Measurements from ENCODE around the gene RIN3.

The RIN3 gene

DNA sequence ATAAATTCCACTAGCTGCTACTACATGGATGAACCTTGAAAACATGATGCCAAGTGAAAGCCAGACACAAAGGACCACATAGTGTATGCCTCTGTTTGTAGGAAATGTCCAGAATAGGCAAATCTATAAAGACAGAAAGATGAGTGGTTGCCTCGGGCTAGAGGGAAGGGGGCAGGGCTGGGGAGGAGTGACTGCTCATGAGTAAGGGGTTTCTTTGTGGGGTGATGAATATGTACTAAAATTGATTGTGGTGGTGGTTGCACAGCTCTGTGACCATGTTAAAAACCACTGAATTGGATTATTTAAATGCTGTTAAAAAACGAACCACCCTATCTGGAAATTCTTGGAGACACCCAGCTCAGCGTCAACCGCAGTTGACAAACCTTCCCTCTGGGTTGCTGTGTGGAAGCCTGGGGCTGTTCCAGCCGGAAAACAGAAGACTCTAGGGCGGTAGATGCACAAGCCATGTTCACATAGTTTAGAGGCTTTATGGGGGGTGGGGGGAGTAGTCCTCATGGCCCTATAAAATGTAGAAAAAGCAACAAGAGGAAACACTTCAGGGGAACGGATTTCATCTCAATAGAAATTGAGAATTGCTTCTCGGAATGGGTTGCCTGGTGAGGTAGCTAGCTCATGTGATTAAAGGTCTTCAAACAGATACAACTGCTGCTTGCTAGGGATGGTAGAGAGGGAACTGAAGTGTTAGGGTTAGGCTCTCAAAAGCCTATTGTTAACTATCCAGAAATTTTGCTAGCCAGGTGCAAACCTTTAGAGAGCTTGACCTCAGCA is 29.4 kb downstream of the RIN3 start:
- Histone ChIP-seq H3K27ac (ENCODE audit: poor library complexity, severe bottlenecking) (no peak overlapping the region), H3K36me3 (ENCODE audit: low read depth) (no peaks in the 10 kb centered on the region), H3K4me3 (ENCODE audit: severe bottlenecking) (no peak overlapping the region), H3K4me1 (ENCODE audit: insufficient read depth, poor library complexity, severe bottlenecking) (peaks cover 6% of the 10 kb centered on the region), H3K27me3 (ENCODE audit: insufficient read depth, poor library complexity, severe bottlenecking) (no peaks in the 10 kb centered on the region), H3K9me3 (ENCODE audit: severe bottlenecking) (no peaks in the 10 kb centered on the region)
- TF ChIP-seq, protein P1, sequence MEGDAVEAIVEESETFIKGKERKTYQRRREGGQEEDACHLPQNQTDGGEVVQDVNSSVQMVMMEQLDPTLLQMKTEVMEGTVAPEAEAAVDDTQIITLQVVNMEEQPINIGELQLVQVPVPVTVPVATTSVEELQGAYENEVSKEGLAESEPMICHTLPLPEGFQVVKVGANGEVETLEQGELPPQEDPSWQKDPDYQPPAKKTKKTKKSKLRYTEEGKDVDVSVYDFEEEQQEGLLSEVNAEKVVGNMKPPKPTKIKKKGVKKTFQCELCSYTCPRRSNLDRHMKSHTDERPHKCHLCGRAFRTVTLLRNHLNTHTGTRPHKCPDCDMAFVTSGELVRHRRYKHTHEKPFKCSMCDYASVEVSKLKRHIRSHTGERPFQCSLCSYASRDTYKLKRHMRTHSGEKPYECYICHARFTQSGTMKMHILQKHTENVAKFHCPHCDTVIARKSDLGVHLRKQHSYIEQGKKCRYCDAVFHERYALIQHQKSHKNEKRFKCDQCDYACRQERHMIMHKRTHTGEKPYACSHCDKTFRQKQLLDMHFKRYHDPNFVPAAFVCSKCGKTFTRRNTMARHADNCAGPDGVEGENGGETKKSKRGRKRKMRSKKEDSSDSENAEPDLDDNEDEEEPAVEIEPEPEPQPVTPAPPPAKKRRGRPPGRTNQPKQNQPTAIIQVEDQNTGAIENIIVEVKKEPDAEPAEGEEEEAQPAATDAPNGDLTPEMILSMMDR (IDR thresholded peaks at IDR 0.05; ENCODE audit: poor library complexity, severe bottlenecking), result no peak
- ATAC-seq (ENCODE audit: low read depth) (no peak), DNase-seq (ENCODE audit: low spot score) (no peak)

DNA sequence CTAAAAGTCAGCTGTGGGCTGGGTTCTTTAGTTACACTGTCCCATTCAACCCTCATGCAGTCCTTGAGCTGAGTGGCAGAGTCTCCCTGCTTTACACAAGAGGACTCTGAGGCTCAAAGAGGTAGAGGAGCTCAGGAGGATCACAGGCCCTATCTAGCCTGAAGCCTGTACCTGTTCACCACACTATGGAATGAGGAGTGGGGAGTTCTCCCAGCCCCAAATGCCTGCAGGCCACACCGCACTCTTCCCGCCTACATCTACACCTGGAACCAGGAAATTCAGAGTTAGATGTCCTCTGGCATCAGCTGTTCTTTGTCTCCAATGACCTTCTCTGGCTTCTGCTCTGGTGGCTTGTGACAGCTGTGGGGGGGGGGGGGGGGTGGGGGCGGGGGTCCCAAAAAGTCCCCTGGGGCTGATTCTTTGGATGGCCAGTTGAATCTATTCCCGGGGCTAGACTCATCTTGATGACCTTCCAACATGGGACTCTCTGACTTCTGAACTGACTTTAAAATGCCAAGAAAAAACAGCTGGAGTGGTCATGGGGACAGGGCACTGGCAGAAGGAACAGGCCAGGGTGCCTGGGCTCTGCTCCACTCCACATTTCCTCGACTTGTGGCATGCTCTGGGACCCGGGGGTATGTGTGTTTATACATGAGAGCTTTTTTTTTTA is 30.6 kb downstream of the RIN3 start:
- H3K27ac ChIP-seq (ENCODE audit: poor library complexity, severe bottlenecking), result no peak overlapping the region

DNA sequence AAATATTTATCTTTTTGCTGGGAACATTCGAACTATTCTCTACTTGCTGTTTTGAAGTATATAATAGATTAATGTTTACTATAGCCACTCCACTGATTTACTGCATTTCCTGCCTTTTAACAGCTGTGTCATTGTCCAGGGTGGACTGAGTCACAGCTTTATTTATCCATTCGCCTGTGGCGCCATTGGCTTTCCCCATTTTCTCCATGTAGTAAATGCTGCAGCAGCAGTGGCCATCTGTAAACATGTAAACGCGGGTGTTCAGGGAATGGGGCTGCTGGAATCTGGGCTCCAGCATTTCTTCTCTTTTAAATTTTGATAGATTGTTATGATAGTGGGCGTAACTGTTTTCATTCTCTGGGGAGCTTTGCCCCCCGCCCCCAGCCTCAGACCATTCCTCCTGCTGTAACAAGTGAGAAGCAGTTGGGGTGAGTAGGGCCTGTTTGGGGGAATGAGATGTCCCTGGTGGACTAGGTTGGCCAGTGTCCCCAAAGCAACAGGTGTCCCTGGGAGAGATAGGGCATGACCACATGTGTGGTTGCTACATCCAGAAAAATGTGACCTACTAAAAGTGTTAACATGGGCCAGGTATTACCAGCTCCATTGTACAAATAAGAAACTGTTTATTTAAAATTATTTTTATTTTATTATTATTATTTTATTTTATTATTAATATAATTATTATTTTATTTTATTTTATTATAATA is 32.9 kb downstream of the RIN3 start:
- Histone ChIP-seq H3K27ac (ENCODE audit: poor library complexity, severe bottlenecking) (no peak overlapping the region), H3K27me3 (ENCODE audit: insufficient read depth, poor library complexity, severe bottlenecking) (no peaks in the 10 kb centered on the region), H3K4me1 (ENCODE audit: insufficient read depth, poor library complexity, severe bottlenecking) (no peaks in the 10 kb centered on the region), H3K36me3 (ENCODE audit: low read depth) (no peaks in the 10 kb centered on the region), H3K4me3 (ENCODE audit: severe bottlenecking) (no peak overlapping the region), H3K9me3 (ENCODE audit: severe bottlenecking) (no peaks in the 10 kb centered on the region)
- DNase-seq (ENCODE audit: low spot score) (no peak), ATAC-seq (ENCODE audit: low read depth) (no peak)
- TF ChIP-seq, protein P1 (IDR thresholded peaks at IDR 0.05; ENCODE audit: poor library complexity, severe bottlenecking), result no peak

More for the DNA sequence above, 30.6 kb downstream of the RIN3 start:
- Histone ChIP-seq H3K4me3 (ENCODE audit: severe bottlenecking) (no peak overlapping the region), H3K4me1 (ENCODE audit: insufficient read depth, poor library complexity, severe bottlenecking) (peaks cover 6% of the 10 kb centered on the region), H3K27me3 (ENCODE audit: insufficient read depth, poor library complexity, severe bottlenecking) (no peaks in the 10 kb centered on the region), H3K9me3 (ENCODE audit: severe bottlenecking) (no peaks in the 10 kb centered on the region), H3K36me3 (ENCODE audit: low read depth) (no peaks in the 10 kb centered on the region)
- DNase-seq (ENCODE audit: low spot score), result no peak
- no peak for ATAC-seq (ENCODE audit: low read depth)
- TF ChIP-seq, protein P1 (IDR thresholded peaks at IDR 0.05; ENCODE audit: poor library complexity, severe bottlenecking), result no peak

DNA sequence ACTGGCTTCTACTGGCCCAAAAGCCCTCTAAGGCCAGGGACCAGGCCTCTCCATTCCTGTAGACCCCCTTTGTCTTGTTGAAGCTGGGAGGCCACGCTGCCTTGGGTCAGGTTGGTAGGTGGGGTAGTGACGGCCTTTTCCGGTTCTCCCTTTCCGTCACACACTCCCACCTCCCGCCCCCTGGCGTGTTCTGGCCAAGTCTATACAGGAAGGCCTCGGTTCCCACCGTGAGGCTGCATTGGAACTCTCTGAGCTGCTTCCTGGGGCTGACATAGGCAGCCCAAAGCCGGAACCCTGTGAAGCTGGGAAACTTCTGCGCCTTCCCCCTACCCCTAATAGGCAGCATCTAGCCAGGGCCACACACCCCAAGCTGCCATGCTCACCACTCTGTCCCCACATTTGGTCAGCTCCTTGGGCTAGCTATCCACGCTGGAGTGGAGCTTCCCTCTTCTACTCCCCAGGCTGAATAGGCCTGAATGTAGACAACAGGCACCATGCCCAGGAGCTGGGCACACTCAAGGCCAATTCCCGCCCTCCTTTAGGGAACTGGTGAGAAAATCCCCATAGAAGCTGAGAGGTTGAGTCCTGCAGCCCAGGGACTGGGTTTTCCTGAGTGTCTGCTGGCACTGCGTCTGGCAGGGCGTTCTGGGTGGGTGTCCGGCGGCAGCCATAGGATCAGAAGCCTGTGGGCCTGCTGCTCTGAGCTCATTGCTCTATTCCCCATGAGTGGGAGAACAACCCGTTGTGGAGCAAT is 35.7 kb downstream of the RIN3 start:
- peak; percentile 7; the same call in 1 of the 3 replicates for ATAC-seq (ENCODE audit: low read depth)
- no peaks in the 10 kb centered on the region for H3K9me3 ChIP-seq (ENCODE audit: severe bottlenecking)
- H3K4me1 ChIP-seq (ENCODE audit: insufficient read depth, poor library complexity, severe bottlenecking), result no peaks in the 10 kb centered on the region
- TF ChIP-seq, protein P1 (IDR thresholded peaks at IDR 0.05; ENCODE audit: poor library complexity, severe bottlenecking), result no peak
- no peaks in the 10 kb centered on the region for H3K27me3 ChIP-seq (ENCODE audit: insufficient read depth, poor library complexity, severe bottlenecking)
- no peaks in the 10 kb centered on the region for H3K36me3 ChIP-seq (ENCODE audit: low read depth)
- no peak overlapping the region for H3K27ac ChIP-seq (ENCODE audit: poor library complexity, severe bottlenecking)
- H3K4me3 ChIP-seq (ENCODE audit: severe bottlenecking), result no peak overlapping the region
- no peak for DNase-seq (ENCODE audit: low spot score)

Data from RWPE2 (cell line).